Gastroesophageal sphincter (tissue), 4 donors: ENCODE results near the gene CREBBP. TPM values are rescaled to one million over a fixed set of nuclear protein-coding genes. Genes with fewer than 3 reads are reported as not detected.

Source experiments
- ATAC-seq: fragments of 150-250 bp; one replicate; pipeline ENCODE4 v1.9.1; 2016; ENCODE audit warnings: mild to moderate bottlenecking, moderate library complexity
- H3K27ac ChIP-seq, 4 donors: fragments of 200-600 bp; sonication (generic) in 3 of 4; 1 replicate in 3 of 4; 2 replicates in 1 of 4; pipeline ENCODE4 v1.5.1; 2016 to 2019
- H3K27me3 ChIP-seq: fragments of 200-600 bp; sonication (generic); one replicate; pipeline ENCODE4 v1.5.1; 2019
- H3K36me3 ChIP-seq, 2 donors: fragments of 200-600 bp; sonication (generic); one replicate each; pipeline ENCODE4 v1.5.1; 2019; ENCODE audit warnings: control low read depth in 1 of 2
- H3K4me1 ChIP-seq, 3 donors: fragments of 200-600 bp; sonication (generic); 1 replicate in 2 of 3; 2 replicates in 1 of 3; pipeline ENCODE4 v1.5.1; 2016 to 2019; ENCODE audit warnings: control low read depth in 2 of 3
- H3K4me3 ChIP-seq, 2 donors: fragments of 200-600 bp; sonication (generic); one replicate each; pipeline ENCODE4 v1.5.1; 2019; ENCODE audit warnings: mild to moderate bottlenecking in 1 of 2, moderate library complexity in 1 of 2
- H3K9me3 ChIP-seq, 3 donors: fragments of 200-600 bp; sonication (generic); one replicate each; pipeline ENCODE4 v1.5.1; 2017 to 2019; ENCODE audit warnings: control low read depth in 2 of 3
- EP300 ChIP-seq: sonication (generic); formaldehyde crosslinking; IDR thresholded peaks from one replicate; pipeline ENCODE4 v1.6.1; 2017; ENCODE audit warnings: antibody characterized with exemption, mild to moderate bottlenecking
- POLR2A ChIP-seq, 2 donors: fragments of 450-650 bp; IDR thresholded peaks; one replicate each; pipeline ENCODE4 v1.6.1; 2017; ENCODE audit warnings: antibody characterized with exemption in 2 of 2, mild to moderate bottlenecking in 2 of 2, moderate library complexity in 1 of 2
- POLR2AphosphoS5 ChIP-seq: sonication (generic); formaldehyde crosslinking; IDR thresholded peaks from one replicate; pipeline ENCODE4 v1.6.1; 2017; ENCODE audit warnings: antibody characterized with exemption
- WGBS, 2 donors: methylation state at CpG; one replicate each; pipeline ENCODE4 v1.1.5; 2018; ENCODE audit warnings: low coverage in 1 of 2; 5-methylcytosine and 5-hydroxymethylcytosine counted together
- total RNA-seq, 4 donors: library from RNA; depleted of rRNA; stranded (reverse); fragments of >200 nt; gene quantifications; one replicate each; pipeline ENCODE4 v1.1.0, GENCODE V29; 2016
- TF ChIP-seq, protein P1 (sequence below), 4 experiments: fragments of 200-600 bp in 2 of 4; fragments of 450-650 bp in 2 of 4; sonication (generic) in 1 of 4; IDR thresholded peaks; one replicate each; pipeline ENCODE4 v1.5.1; 2017 to 2019; ENCODE audit warnings: antibody characterized with exemption in 4 of 4, mild to moderate bottlenecking in 2 of 4, moderate library complexity in 2 of 4

Gene CREBBP
- total RNA-seq, 4 donors from 2014 or later, result 45.9 to 115 (median 61.7) TPM

DNA sequence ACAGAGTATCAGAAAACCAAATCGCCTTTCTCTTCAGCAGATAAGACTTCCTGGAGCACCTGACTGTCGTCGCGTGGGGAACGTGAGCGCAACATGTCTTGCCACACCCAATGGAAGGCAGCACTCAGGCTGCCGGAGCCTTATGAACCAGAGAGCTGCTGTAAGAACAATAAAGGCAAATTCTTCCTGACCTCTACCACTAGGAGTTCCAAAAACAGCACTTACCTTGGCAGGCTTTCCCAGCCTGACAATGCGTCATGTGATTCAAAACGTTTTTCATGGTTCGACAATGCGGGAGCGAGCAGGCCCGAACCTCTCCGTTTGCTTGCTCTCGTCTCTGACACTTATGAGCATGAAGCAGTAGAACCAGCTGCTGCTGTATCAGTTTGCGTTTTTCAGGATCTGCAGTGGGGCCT lies 87.3 kb downstream of the CREBBP start:
- no peaks in the 10 kb centered on the region for H3K9me3 ChIP-seq
- peak; percentile 84 for ATAC-seq
- H3K27me3 ChIP-seq, result no peaks in the 10 kb centered on the region
- H3K4me3 ChIP-seq, result peak overlapping the region in 1 of 2 donors; percentile 9
- H3K4me1 ChIP-seq, result peaks cover 0 to 63% (median 15%) of the 10 kb centered on the region in 3 donors
- 12 to 32% methylated on average over 13 to 15 of the region's 16 CpGs for WGBS, 2 donors
- H3K27ac ChIP-seq, result peak overlapping the region in 3 of 4 donors; percentile 64 to 70 (median 69)
- peaks cover 0 to 43% of the 10 kb centered on the region in 2 donors for H3K36me3 ChIP-seq
- TF ChIP-seq POLR2AphosphoS5 (peak; percentile 44), EP300 (no peak)
- TF ChIP-seq, protein P1, sequence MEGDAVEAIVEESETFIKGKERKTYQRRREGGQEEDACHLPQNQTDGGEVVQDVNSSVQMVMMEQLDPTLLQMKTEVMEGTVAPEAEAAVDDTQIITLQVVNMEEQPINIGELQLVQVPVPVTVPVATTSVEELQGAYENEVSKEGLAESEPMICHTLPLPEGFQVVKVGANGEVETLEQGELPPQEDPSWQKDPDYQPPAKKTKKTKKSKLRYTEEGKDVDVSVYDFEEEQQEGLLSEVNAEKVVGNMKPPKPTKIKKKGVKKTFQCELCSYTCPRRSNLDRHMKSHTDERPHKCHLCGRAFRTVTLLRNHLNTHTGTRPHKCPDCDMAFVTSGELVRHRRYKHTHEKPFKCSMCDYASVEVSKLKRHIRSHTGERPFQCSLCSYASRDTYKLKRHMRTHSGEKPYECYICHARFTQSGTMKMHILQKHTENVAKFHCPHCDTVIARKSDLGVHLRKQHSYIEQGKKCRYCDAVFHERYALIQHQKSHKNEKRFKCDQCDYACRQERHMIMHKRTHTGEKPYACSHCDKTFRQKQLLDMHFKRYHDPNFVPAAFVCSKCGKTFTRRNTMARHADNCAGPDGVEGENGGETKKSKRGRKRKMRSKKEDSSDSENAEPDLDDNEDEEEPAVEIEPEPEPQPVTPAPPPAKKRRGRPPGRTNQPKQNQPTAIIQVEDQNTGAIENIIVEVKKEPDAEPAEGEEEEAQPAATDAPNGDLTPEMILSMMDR (IDR thresholded peaks at IDR 0.05), result peak in 3 of 4 experiments; percentile 30 to 59 (median 48)

GRCh38 chr16:3792472-3793012 lies 88.0 kb downstream of the CREBBP start:
- no peak for TF ChIP-seq POLR2AphosphoS5
- TF ChIP-seq EP300, result no peak
- TF ChIP-seq, protein P1 (IDR thresholded peaks at IDR 0.05), result no peak
- TF ChIP-seq POLR2A (IDR thresholded peaks at IDR 0.05), result no peak
- 82 to 84% methylated on average over 2 to 12 of the region's 12 CpGs for WGBS, 2 donors
- ATAC-seq, result no peak
- H3K4me1 ChIP-seq, result peaks cover 0 to 63% (median 11%) of the 10 kb centered on the region in 3 donors
- peaks cover 0 to 50% of the 10 kb centered on the region in 2 donors for H3K36me3 ChIP-seq
- H3K4me3 ChIP-seq, result peak overlapping the region in 1 of 2 donors; percentile 9
- no peaks in the 10 kb centered on the region for H3K9me3 ChIP-seq
- peak overlapping the region in 3 of 4 donors; percentile 64 to 70 (median 69) for H3K27ac ChIP-seq
- H3K27me3 ChIP-seq, result no peaks in the 10 kb centered on the region

DNA sequence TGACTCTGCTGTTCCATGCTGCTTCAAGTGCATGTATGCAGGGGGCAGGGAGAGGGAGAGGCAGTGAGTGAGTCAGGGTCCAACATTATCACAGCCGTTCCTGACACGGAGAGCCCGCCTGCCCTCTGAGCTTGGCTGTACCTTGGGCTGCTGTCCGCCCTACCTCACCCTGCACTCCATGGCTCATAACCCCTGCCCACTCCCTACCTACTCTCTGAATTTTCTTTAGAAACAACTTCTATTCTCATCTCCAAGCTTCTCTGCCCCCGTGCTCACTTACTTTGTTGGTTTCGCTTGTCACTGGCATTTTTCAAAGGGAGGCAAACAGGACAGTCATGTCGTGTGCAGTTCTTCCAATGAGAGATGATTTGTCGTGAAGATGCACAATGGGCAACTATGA lies 88.8 kb downstream of the CREBBP start:
- Histone ChIP-seq H3K4me3 (no peak overlapping the region), H3K27ac (peak overlapping the region in 1 of 4 donors; percentile 27), H3K4me1 (peaks cover 0 to 55% (median 11%) of the 10 kb centered on the region in 3 donors), H3K9me3 (no peaks in the 10 kb centered on the region), H3K36me3 (peaks cover 0 to 57% of the 10 kb centered on the region in 2 donors), H3K27me3 (no peaks in the 10 kb centered on the region)
- no peak for ATAC-seq
- 88 to 93% methylated on average over 5 to 8 of the region's 8 CpGs for WGBS, 2 donors
- TF ChIP-seq, protein P1 (IDR thresholded peaks at IDR 0.05), result no peak
- TF ChIP-seq POLR2AphosphoS5 (no peak), EP300 (no peak), POLR2A (IDR thresholded peaks at IDR 0.05) (no peak)

- Histone ChIP-seq H3K4me3 (no peak overlapping the region), H3K27ac (no peak overlapping the region), H3K4me1 (peaks cover 0 to 37% (median 11%) of the 10 kb centered on the region in 3 donors), H3K27me3 (no peaks in the 10 kb centered on the region), H3K36me3 (peaks cover 0 to 75% of the 10 kb centered on the region in 2 donors), H3K9me3 (no peaks in the 10 kb centered on the region)
- WGBS, 2 donors, result 59 to 70% methylated on average over 3 to 8 of the region's 8 CpGs
- ATAC-seq, result no peak
- TF ChIP-seq POLR2A (IDR thresholded peaks at IDR 0.05), result no peak
- TF ChIP-seq POLR2AphosphoS5, result no peak
- TF ChIP-seq EP300, result no peak
- TF ChIP-seq, protein P1 (IDR thresholded peaks at IDR 0.05), result no peak
These were observed 91.0 kb downstream of the CREBBP start for GRCh38 chr16:3789375-3790099.
